IPS-NIHi7 (cell line): ENCODE data around the gene APOC3.
A peak's percentile ranks its signal among the peaks of the same experiment; 100 is the strongest.
"Not testable (repeated sequence)": the region's sequence is repeated elsewhere in the genome, so short reads cannot be mapped to it uniquely, and the experiment has no call there.

Source experiments
- DNase-seq: peaks from one replicate; pipeline ENCODE4 v3.0.0; 2012; ENCODE audit warnings: mixed read lengths; ENCODE audit errors: extremely low spot score

Gene APOC3

GRCh38 chr11:116829525-116830183, at the start of gene APOC3:
Gene APOC3 (plus strand): TSS chr11:116829907. CDS start chr11:116830583, 676 bp downstream.
- DNase-seq, result no peak

GRCh38 chr11:116782728-116783127, 47.0 kb upstream of the APOC3 start:
- DNase-seq, result no peak

- no peak for DNase-seq
Observed at GRCh38 chr11:116786326-116786725, 43.4 kb upstream of the APOC3 start.

GRCh38 chr11:116786966-116787365, 42.7 kb upstream of the APOC3 start:
- no peak for DNase-seq

- no peak for DNase-seq
Observed at GRCh38 chr11:116787436-116787785, 42.3 kb upstream of the APOC3 start.

GRCh38 chr11:116787786-116788486, 41.8 kb upstream of the APOC3 start, which contains the start of gene ZPR1:
Gene ZPR1 (minus strand): TSS chr11:116788023. CDS start chr11:116787990, 33 bp downstream.
- peak; percentile 86 for DNase-seq

- DNase-seq, result no peak
Observed at GRCh38 chr11:116788534-116788933, 41.2 kb upstream of the APOC3 start.

- no peak for DNase-seq
Observed at GRCh38 chr11:116788975-116789374, 40.7 kb upstream of the APOC3 start.

- no peak for DNase-seq
Observed at GRCh38 chr11:116790167-116791001, 39.3 kb upstream of the APOC3 start.

- DNase-seq, result peak; percentile 97
Observed at GRCh38 chr11:116791002-116791812, 38.5 kb upstream of the APOC3 start.

- DNase-seq, result no peak
Observed at GRCh38 chr11:116791813-116792143, 37.9 kb upstream of the APOC3 start, which contains the start of gene APOA5. Gene APOA5 (minus strand): TSS chr11:116791879. CDS start chr11:116791860, 19 bp downstream.

- no peak for DNase-seq
Observed at GRCh38 chr11:116792144-116792868, 37.4 kb upstream of the APOC3 start.

GRCh38 chr11:116792869-116793771, 36.6 kb upstream of the APOC3 start:
- no peak for DNase-seq

- no peak for DNase-seq
Observed at GRCh38 chr11:116793772-116794097, 36.0 kb upstream of the APOC3 start.

- no peak for DNase-seq
Observed at GRCh38 chr11:116794851-116795250, 34.9 kb upstream of the APOC3 start.

- no peak for DNase-seq
Observed at GRCh38 chr11:116796548-116796947, 33.2 kb upstream of the APOC3 start.

- DNase-seq, result no peak
Observed at GRCh38 chr11:116797816-116798215, 31.9 kb upstream of the APOC3 start.

- no peak for DNase-seq
Observed at GRCh38 chr11:116798368-116798767, 31.3 kb upstream of the APOC3 start.

GRCh38 chr11:116800610-116801009, 29.1 kb upstream of the APOC3 start:
- no peak for DNase-seq

- DNase-seq, result not testable (repeated sequence)
Observed at GRCh38 chr11:116801662-116802061, 28.0 kb upstream of the APOC3 start.
